ENCODE data around the gene ARG1.

ARG1 gene

DNA sequence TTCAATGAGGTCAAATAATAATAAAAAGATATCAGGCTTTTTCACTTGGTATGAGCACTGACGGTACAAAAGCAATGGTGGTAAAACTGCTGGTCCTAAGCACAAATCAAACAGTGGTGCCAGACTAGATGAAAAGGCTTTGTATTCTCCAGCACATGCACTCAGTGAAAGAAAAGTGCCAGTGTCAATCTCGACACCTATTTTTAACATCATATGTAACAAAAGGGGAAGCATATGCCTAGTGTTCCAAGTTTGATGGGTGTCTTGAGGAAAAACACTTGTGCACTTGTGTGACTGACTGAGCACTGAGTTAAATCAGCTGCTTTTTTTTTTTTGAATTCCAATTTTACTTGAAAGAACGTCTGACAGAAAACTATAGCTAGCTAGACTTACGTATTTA lies 27.7 kb downstream of the ARG1 start:
- TF ChIP-seq, protein P1, sequence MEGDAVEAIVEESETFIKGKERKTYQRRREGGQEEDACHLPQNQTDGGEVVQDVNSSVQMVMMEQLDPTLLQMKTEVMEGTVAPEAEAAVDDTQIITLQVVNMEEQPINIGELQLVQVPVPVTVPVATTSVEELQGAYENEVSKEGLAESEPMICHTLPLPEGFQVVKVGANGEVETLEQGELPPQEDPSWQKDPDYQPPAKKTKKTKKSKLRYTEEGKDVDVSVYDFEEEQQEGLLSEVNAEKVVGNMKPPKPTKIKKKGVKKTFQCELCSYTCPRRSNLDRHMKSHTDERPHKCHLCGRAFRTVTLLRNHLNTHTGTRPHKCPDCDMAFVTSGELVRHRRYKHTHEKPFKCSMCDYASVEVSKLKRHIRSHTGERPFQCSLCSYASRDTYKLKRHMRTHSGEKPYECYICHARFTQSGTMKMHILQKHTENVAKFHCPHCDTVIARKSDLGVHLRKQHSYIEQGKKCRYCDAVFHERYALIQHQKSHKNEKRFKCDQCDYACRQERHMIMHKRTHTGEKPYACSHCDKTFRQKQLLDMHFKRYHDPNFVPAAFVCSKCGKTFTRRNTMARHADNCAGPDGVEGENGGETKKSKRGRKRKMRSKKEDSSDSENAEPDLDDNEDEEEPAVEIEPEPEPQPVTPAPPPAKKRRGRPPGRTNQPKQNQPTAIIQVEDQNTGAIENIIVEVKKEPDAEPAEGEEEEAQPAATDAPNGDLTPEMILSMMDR (conservative IDR thresholded peaks at IDR 0.05; ENCODE audit: low read depth): no peak
- H3K27ac ChIP-seq: no peak overlapping the region
- ChIA-PET CTCF (interaction anchor here (0.7 kb wide), 1 partner anchor 429 kb away, joined by 3 read pairs; no protein-coding TSS in a partner anchor), POLR2A (ENCODE audit: low non-redundant PET) (no interaction called here)
- no peak for DNase-seq (ENCODE audit: low spot score)

DNA sequence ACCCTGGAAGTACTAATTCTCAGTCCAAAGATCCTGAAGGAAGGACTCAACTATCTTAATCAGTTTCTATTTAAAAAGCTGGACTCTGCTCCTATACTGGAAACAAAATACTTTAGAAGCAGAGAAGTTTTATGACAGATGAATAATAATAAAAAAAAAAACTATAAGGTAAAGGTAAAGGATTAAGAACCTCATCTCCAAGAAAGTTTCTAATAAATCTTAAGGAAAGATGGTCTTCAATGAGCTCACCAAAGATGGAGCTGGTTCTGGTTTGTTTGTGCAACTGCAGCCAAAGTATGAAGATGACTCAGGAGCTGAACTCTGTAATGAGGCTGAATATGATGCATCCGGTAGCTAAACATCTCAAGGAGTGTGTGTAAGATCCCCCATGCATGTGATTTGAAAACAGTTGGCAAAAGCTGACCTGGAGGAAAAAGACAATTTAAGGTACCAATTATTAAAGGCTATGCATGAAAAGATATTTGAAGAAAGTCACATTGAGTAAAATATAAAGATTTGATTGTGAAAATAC lies 29.8 kb downstream of the ARG1 start:
- H3K27ac ChIP-seq: no peak overlapping the region
- ChIA-PET CTCF (interaction anchor here (0.6 kb wide), 1 partner anchor 897 kb away, joined by 5 read pairs; no protein-coding TSS in a partner anchor), POLR2A (ENCODE audit: low non-redundant PET) (no interaction called here)
- peak; percentile 7 for DNase-seq (ENCODE audit: low spot score)
- TF ChIP-seq, protein P1 (conservative IDR thresholded peaks at IDR 0.05; ENCODE audit: low read depth): no peak

DNA sequence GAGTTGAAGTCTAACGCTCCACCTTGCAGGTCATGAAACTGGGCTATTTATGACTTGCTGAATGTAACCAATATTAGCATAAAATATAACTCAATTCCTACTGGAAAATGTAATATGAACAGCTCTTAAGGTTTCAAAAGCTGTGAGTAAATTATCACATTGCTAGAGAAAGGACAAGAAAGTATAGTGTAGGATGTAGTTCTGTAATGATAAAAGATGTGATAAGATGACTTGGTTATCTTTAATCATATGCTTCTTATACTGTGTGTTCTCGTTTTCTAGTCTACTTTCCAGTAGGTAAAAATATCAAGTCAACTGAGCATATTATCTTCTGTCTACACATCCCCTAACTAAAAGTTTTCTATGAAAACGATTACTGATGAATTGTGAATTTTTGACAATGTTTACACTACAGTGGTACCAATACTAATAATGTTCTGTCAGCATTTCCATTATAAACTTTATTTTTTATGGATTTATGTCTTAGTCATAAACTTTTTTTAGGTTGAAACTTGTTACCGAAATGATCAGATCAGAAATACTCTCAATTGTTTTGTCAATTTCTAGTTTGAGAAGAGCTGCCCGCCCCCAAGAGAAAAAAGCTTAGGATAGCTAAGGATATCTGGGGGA lies 40.4 kb downstream of the ARG1 start:
- TF ChIP-seq, protein P1 (conservative IDR thresholded peaks at IDR 0.05; ENCODE audit: low read depth): no peak
- CTCF ChIA-PET: interaction anchor here (0.8 to 1.5 kb wide), 2 partner anchors 14 to 15 kb away, joined by 3 read pairs; partner anchors contain the start of gene MED23
- POLR2A ChIA-PET (ENCODE audit: low non-redundant PET): no interaction called here

DNA sequence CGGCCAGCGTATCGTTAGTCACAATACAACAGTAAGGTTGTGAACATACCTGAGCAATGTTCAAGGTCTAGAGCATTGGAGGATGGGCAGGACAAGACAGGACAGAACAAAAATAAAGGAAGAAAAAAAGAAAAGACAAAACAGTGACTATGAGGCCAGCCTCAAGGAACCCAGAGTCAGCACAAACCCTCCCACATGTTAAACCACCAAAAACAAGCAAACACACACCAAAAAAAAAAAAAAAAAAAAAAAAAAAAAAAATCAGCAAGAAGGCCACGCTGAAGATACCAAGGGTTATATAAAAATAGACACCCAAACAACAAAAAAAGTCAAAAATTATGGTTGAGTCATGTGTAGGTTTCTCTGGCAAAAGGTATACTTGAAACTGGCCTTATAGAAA lies 42.2 kb downstream of the ARG1 start:
- no peak overlapping the region for H3K27ac ChIP-seq

More for the DNA sequence above, 40.4 kb downstream of the ARG1 start:
- no peak overlapping the region for H3K27ac ChIP-seq
- no peak for DNase-seq (ENCODE audit: low spot score)

DNA sequence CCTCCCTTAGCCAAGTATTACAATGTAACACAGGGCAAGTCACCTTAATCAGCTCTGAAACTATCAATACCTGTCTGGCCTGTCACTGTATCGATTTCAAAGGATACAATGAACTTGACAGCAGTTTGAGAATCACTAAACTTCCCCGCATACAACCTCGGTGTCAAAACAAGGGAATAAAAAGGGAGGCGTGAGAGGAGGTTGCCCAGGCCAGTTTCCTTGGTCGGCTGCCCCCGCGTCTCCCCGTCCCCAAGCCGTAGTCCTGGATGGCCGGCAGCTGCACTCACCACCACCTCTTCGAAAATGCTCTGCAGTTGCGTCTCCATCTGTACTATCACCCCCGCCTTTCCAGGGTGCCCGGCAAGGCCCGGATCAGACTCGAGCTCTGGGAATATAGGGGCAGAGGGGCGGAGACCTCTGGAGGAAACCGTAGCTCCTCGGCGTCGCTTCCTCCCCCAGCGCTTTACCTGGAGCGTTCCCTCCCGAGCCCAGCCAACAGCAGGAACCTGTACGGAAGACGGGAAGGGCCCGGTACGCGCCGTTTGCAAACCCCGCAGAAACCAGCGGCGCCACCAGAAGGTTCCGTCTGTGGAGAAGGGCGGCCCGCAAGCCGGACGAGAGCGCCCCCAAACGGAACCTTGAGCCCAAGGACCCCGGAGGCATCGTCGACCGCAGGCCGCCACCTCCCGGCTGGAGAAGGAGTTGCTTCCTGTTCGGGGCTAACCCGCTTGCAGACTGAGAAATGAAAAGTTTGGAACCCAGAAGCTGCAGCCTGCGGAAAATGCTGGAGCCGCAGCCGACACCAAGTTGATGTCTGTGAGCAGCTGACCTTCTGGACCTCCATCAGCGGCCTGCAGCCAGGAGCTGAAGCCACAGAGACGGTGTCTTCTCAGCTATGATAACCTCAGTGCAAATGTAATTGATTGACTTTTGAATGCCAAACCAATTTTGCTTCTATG lies 55.0 kb downstream of the ARG1 start, which contains the start of gene MED23:
TSS of gene MED23 (minus strand) at position 519 of the 959 bp plus-strand sequence. CDS start at position 326, 193 bp downstream.
- peak; percentile 88 for DNase-seq (ENCODE audit: low spot score)
- ChIA-PET CTCF (interaction anchor here (0.5 to 1.3 kb wide), 18 partner anchors 9 to 878 kb away, joined by 3 to 6 read pairs (median 4); no protein-coding TSS in a partner anchor), POLR2A (ENCODE audit: low non-redundant PET) (no interaction called here)
- H3K27ac ChIP-seq: peak within 1 kb of the TSS; percentile 87
- TF ChIP-seq, protein P1 (conservative IDR thresholded peaks at IDR 0.05; ENCODE audit: low read depth): peak; percentile 97

More for the DNA sequence above, 42.2 kb downstream of the ARG1 start:
- TF ChIP-seq, protein P1 (conservative IDR thresholded peaks at IDR 0.05; ENCODE audit: low read depth): no peak
- DNase-seq (ENCODE audit: low spot score): no peak
- ChIA-PET CTCF (no interaction called here), POLR2A (ENCODE audit: low non-redundant PET) (no interaction called here)

- ChIA-PET POLR2A (ENCODE audit: low non-redundant PET) (no interaction called here), CTCF (interaction anchor here (0.6 to 1.3 kb wide), 10 partner anchors 10 to 879 kb away, joined by 3 to 5 read pairs (median 4); no protein-coding TSS in a partner anchor)
- TF ChIP-seq, protein P1 (conservative IDR thresholded peaks at IDR 0.05; ENCODE audit: low read depth): no peak
- H3K27ac ChIP-seq: peak overlapping the region; percentile 87
- DNase-seq (ENCODE audit: low spot score): no peak
Observed at GRCh38 chr6:131628726-131629125, 55.7 kb downstream of the ARG1 start.
